NCI-H1417 (cell line): ENCODE measurements around the gene WDR46.

Experiments used
- DNase-seq, 3 experiments: peaks; one replicate each; lab custom pipeline; 2025; lab: John Stamatoyannopoulos, UW

The WDR46 gene

GRCh38 chr6:33313709-33314514 is 24.9 kb upstream of the WDR46 start, which contains the start of gene TAPBP:
Gene TAPBP, minus strand, starts transcription at chr6:33314078. Its CDS starts 37 bp downstream, at chr6:33314041.
- DNase-seq, result peak; percentile 39 to 78 (median 77)

- DNase-seq, result peak in 2 of 3 experiments; percentile 72 to 90
These were observed 24.2 kb upstream of the WDR46 start for GRCh38 chr6:33313105-33313708.

- peak; percentile 78 to 92 (median 88) for DNase-seq
These were observed 23.5 kb upstream of the WDR46 start for GRCh38 chr6:33312361-33313104.

- DNase-seq, result no peak
These were observed 17.3 kb upstream of the WDR46 start for GRCh38 chr6:33306356-33306755.

- no peak for DNase-seq
These were observed 16.0 kb upstream of the WDR46 start for GRCh38 chr6:33305052-33305451.

GRCh38 chr6:33304216-33304615 is 15.2 kb upstream of the WDR46 start:
- no peak for DNase-seq

- no peak for DNase-seq
These were observed 12.8 kb upstream of the WDR46 start for GRCh38 chr6:33301877-33302276.

- DNase-seq, result peak; percentile 92 to 93 (median 93)
These were observed 10.4 kb upstream of the WDR46 start for GRCh38 chr6:33299237-33299944.

GRCh38 chr6:33298773-33299236 is 9.8 kb upstream of the WDR46 start, which contains the start of gene RGL2:
Gene RGL2, minus strand, starts transcription at chr6:33298942. Its CDS starts 332 bp downstream, at chr6:33298610.
- DNase-seq, result peak in 2 of 3 experiments; percentile 82 to 83

- DNase-seq, result peak in 2 of 3 experiments; percentile 26 to 54
These were observed 9.1 kb upstream of the WDR46 start for GRCh38 chr6:33297956-33298772.

- DNase-seq, result no peak
These were observed 8.4 kb upstream of the WDR46 start for GRCh38 chr6:33297406-33297955.

GRCh38 chr6:33296797-33297405 is 7.9 kb upstream of the WDR46 start:
- no peak for DNase-seq

- DNase-seq, result no peak
These were observed 6.8 kb upstream of the WDR46 start for GRCh38 chr6:33295621-33296369.

GRCh38 chr6:33294086-33294823 is 5.2 kb upstream of the WDR46 start:
- no peak for DNase-seq

GRCh38 chr6:33292996-33293682 is 4.1 kb upstream of the WDR46 start:
- DNase-seq, result no peak

- DNase-seq, result no peak
These were observed 1.4 kb upstream of the WDR46 start for GRCh38 chr6:33290459-33290858.

GRCh38 chr6:33289784-33290315 is 811 bp upstream of the WDR46 start:
- no peak for DNase-seq
